Medulla oblongata (tissue), 1 donor: ENCODE measurements around the gene RAPGEFL1.
"Not testable (repeated sequence)": the region's sequence is repeated elsewhere in the genome, so short reads cannot be mapped to it uniquely, and the experiment has no call there.

Experiments
- DNase-seq: peaks from one replicate; pipeline ENCODE4 v3.0.0-alpha.2; 2015; ENCODE audit errors: extremely low spot score

Gene RAPGEFL1

GRCh38 chr17:40173778-40174135 lies 3.5 kb upstream of the RAPGEFL1 start:
- no peak for DNase-seq

- no peak for DNase-seq
These were observed 2.8 kb upstream of the RAPGEFL1 start for GRCh38 chr17:40174514-40174913.

- no peak for DNase-seq
These were observed 1.1 kb upstream of the RAPGEFL1 start for GRCh38 chr17:40175928-40176753.

DNA sequence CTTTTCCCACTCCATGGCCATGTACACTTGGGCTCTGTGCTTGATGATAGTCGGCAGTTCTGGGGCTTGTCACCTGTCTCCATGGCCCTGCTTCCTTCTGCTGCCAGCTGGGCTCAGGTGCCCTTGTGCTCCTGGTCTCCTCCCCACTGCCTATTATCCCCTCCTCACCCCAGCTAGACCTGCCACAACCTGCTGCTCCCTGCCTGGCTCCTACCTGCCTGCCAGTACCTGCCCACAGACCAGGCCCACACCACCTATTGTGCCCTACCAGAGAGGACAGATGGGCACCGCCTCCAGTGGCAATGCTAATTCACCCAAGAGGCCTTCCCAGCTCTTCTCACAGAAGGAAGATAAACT lies 538 bp upstream of the RAPGEFL1 start:
- DNase-seq = no peak

DNA sequence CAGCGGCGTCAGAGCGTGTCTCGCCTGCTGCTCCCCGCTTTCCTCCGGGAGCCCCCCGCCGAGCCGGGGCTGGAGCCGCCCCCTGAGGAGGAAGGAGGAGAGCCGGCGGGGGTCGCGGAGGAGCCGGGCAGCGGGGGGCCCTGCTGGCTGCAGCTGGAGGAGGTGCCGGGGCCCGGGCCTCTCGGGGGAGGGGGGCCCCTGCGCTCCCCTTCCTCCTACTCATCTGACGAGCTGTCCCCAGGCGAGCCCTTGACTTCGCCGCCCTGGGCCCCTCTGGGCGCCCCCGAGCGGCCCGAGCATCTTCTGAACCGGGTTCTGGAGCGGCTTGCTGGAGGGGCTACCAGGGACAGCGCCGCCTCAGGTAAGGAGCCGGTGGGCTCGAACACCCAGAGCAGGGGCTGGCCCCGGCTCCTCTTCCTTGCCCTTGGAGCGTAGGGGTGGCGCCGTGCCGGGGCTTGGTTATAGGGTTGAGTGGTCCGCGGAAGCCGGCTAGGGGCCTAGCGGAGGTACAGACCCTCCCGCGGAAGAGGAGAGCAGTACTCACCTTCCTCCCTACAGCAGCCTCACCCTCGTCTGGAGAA lies 841 bp downstream of the RAPGEFL1 start:
- no peak for DNase-seq

- no peak for DNase-seq
These were observed 1.4 kb downstream of the RAPGEFL1 start for GRCh38 chr17:40178660-40179059.

DNA sequence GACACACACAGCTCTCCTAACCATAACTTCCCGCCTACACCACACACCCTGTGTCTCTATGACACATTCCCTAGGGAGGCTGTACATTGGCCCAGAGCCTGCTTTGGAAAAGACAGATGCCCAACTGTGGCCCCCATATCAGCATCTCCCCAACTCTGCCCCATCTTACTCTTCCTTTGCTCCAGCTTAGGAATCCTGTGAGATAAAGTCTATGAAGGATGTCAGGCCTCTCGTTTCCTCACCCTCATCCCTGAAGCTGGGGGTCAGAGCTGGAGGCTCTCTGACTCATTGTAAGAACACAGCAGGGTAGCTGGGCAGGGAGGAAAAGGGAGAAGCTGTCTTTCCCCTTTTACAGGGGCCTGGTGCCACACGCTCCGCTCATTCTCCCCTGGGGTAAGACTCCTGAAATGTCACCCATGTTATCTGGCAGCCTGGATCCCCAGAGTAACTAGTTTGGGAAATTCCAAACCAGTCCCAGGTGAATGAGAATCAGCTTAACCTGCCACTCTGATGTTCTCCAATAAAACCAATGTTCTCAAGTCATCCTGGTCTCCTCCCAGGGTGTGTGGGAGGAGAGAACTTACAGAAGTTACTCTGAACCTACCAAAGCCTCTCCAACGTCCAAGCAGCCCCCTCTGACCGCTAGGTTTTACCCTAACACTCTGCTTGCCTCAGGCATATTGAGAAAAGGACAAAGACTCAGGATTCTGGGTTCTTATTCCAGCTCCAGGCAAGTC lies 2.8 kb downstream of the RAPGEFL1 start:
- no peak for DNase-seq

GRCh38 chr17:40180694-40181093 lies 3.4 kb downstream of the RAPGEFL1 start:
- no peak for DNase-seq

GRCh38 chr17:40181205-40181604 lies 3.9 kb downstream of the RAPGEFL1 start:
- DNase-seq = no peak

DNA sequence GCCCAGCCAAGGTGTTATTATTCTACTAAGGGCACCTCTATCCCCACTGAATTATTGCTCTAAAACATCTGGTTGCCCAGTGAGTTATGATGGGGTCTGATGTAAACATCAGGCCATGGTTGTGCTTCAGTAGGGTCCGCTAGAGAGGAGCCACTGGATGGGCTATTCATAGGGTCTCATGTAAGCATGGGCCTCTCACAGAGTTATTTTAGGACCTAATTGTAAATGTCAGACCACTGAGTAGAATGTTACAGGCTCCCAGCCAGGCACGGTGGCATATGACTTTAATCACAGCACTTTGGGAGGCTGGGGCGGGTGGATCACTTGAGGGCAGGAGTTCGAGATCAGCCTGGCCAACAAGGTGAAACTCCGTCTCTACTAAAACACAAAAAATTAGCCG lies 5.3 kb downstream of the RAPGEFL1 start:
- DNase-seq = no peak

GRCh38 chr17:40187238-40187637 lies 10.0 kb downstream of the RAPGEFL1 start:
- no peak for DNase-seq

GRCh38 chr17:40188694-40189093 lies 11.4 kb downstream of the RAPGEFL1 start:
- no peak for DNase-seq

- no peak for DNase-seq
These were observed 13.1 kb downstream of the RAPGEFL1 start for GRCh38 chr17:40190197-40191021.

GRCh38 chr17:40191237-40192208 lies 14.3 kb downstream of the RAPGEFL1 start:
- DNase-seq = peak; percentile 80

GRCh38 chr17:40192961-40193360 lies 15.7 kb downstream of the RAPGEFL1 start:
- no peak for DNase-seq

DNA sequence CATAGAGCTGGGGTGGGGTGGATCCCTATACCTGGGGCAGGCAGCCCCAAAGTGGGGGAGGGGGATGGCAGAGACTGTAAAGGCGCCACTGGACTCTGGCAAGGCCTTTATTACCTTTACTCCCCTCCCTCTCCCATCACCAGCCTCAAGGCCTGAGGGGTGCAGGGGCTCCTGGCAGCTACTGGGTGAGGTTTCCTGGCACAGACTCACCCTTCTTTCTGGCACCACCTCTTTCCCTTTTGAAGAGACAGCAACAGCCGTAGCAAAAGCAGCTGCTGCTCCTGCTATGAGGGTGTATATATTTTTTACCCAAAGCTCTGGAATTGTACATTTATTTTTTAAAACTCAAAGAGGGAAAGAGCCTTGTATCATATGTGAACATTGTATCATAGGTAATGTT lies 17.6 kb downstream of the RAPGEFL1 start:
- DNase-seq = no peak

DNA sequence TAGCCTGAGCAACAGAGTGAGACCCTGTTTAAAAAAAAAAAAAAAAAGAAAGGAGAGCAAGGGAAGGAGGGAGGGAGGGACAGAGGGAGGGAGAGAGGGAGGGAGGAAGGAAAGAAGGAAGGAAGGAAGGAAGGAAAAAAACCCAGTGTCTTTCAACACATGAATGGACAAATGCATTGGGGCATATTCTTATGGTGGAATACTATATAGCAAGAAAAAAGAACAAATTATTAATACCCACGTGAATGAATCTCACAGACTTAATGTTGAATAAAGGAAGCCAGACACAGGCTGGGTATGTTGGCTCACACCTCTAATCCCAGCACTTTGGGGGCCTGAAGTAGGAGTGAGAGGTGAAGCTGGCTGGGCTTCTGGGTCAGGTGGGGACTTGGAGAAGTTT lies 20.3 kb downstream of the RAPGEFL1 start:
- DNase-seq = no peak

DNA sequence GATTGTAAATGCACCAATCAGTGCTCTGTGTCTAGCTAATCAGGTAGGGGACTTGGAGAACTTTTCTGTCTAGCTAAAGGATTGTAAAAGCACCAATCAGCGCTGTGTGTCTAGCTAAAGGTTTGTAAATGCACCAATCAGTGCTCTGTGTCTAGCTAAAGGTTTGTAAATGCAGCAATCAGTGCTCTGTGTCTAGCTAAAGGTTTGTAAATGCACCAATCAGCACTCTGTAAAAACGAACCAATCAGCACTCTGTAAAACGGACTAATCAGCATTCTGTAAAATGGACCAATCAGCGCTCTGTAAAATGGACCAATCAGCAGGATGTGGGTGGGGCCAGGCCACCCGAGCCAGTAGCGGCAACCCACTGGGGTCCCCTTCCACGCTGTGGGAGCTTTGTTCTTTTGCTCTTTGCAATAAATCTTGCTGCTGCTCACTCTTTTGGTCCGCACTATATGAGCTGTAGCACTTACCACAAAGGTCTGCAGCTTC lies 20.7 kb downstream of the RAPGEFL1 start:
- not testable (repeated sequence) for DNase-seq

GRCh38 chr17:40198576-40198975 lies 21.3 kb downstream of the RAPGEFL1 start:
- DNase-seq = no peak

DNA sequence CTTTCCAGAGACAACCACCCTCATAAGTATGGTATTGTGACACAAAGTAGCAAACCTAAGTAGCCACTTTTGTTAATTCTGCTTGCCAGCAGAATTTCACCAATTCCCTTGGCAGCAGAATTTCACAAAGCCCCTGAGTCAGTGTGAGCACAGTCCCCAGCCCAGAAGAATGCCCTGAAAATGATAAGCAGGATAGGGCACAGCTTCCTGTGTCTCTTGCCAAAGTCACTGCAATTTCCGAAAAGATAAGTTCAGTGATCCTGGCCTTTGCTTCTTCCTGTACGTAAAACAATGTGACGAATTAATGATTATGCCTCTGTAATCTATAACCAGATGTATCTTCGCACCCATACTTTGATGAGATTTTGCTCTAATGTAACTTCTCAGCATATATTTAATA lies 25.9 kb downstream of the RAPGEFL1 start:
- no peak for DNase-seq

GRCh38 chr17:40206193-40206592 lies 28.9 kb downstream of the RAPGEFL1 start:
- not testable (repeated sequence) for DNase-seq
